ENCODE results near the gene GLP1R. TPM values are rescaled to one million over a fixed set of nuclear protein-coding genes. Genes with fewer than 3 reads are reported as not detected.

The GLP1R gene
- total RNA-seq, 4 donors from 2014 or later, result not detected

DNA sequence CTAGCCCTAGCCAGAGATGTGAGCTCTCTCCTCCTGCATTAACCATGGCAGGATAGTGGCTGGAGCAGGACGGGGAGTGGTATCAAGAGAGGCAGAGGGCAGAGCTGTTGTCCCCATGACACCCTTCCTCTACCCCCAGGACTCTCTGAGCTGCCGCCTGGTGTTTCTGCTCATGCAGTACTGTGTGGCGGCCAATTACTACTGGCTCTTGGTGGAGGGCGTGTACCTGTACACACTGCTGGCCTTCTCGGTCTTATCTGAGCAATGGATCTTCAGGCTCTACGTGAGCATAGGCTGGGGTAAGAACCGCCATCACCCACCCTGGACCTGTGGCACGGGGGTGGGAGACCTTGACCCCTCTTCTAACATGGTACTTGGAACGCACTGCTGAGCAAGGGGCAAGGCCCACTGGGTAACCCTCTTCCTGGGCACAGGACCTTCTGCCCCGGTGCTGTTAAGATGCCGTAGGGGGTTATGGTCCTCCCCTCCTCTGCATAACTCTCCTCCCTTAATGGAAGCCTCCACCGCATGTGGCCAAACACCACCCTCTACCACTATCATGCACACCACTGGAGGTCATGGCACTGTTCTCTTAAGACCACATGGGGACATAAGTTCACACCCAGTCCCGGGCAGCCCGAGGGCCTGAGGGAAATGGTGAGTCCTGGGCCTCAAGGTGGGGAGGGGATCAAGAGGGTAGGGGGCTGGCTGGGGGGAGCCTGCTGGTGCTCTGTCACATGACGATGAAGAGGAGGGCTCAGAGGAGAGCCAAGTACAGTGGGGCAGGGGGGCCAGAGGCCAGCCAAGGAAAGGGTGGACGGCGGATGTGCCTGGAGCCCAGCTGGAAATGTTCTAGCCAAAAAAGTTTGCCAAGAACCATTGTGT, 25.1 kb downstream of the GLP1R start:
- H3K27me3 ChIP-seq, result no peaks in the 10 kb centered on the region
- TF ChIP-seq CTCF (IDR thresholded peaks at IDR 0.05 in 4 of 5, conservative IDR thresholded peaks at IDR 0.05 in 1 of 5), result no peak
- TF ChIP-seq POLR2A (IDR thresholded peaks at IDR 0.05), result no peak
- H3K9me3 ChIP-seq, result no peaks in the 10 kb centered on the region
- no peak for DNase-seq
- H3K27ac ChIP-seq, result no peak overlapping the region
- no peaks in the 10 kb centered on the region for H3K4me1 ChIP-seq
- H3K36me3 ChIP-seq, result no peaks in the 10 kb centered on the region
- H3K4me3 ChIP-seq, result no peak overlapping the region
- ATAC-seq, result no peak
- intact Hi-C loops (cut with DNase I; ENCODE audit: low total_unique reads), result no loop called here
- in situ Hi-C loops (cut with MboI; ENCODE audit: low sequenced_read_pairs in 4 of 4), result no loop called here

DNA sequence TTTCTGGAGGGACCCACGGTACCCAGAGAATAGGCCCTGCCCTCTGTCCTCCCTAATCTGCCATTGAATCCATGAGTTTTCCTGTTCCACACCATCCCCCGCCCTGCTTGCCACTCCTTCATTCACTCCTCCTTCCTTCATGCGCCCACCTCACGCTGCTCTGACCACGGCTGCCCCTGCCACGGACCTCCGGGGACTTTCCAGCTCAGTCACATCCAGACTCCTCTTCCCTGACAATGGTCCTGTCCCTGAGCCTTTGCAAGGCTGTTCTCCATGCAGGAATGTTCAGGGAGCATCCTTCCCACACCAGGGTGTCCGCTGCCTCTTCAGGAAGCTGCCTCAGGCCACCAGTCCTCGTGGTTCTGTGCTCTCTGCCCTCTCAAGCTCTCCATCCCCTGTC, 25.9 kb downstream of the GLP1R start:
- in situ Hi-C loops (cut with MboI; ENCODE audit: low sequenced_read_pairs in 4 of 4) (no loop called here), intact Hi-C loops (cut with DNase I; ENCODE audit: low total_unique reads) (no loop called here)
- no peaks in the 10 kb centered on the region for H3K27me3 ChIP-seq
- H3K36me3 ChIP-seq, result no peaks in the 10 kb centered on the region
- no peaks in the 10 kb centered on the region for H3K9me3 ChIP-seq
- H3K4me1 ChIP-seq, result no peaks in the 10 kb centered on the region
- TF ChIP-seq CTCF (IDR thresholded peaks at IDR 0.05 in 4 of 5, conservative IDR thresholded peaks at IDR 0.05 in 1 of 5), result no peak
- no peak for TF ChIP-seq POLR2A (IDR thresholded peaks at IDR 0.05)
- ATAC-seq (no peak), DNase-seq (no peak)
- H3K4me3 ChIP-seq, result no peak overlapping the region
- H3K27ac ChIP-seq, result no peak overlapping the region

DNA sequence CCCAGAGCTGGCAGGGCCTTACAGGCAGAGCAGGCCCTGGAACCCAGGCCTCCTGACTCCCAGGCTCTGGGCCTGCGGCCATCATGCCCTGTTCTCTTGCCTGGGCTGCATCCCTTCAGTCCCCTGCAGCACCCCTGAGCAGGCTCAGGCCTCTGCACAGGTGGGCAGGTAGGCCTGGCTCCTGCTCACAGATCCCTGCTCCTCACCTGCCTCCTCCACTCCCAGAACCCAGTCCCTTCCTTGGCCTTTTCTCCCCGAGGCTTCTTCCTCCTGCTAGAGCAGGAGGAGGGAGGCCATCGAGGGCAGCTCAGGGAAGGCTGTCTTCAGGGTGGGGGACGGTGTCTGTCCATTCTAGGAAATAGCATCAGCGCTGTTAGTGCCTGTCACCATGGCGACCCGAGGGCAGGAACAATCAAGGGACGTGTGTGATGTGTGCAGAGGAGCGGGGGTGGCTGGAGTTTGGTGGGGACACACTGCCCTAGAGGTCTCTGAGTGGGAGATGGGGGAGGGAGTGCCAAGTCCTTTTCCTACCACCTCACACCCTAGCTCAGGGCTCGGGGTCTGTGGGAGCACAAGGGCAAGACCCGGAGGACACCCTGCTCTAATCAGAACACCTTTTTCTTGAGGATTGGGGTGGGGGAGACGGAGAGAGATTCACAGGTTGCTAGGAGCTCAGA, 26.6 kb downstream of the GLP1R start:
- in situ Hi-C loops (cut with MboI; ENCODE audit: low sequenced_read_pairs in 4 of 4) (no loop called here), intact Hi-C loops (cut with DNase I; ENCODE audit: low total_unique reads) (no loop called here)
- no peak overlapping the region for H3K27ac ChIP-seq
- ATAC-seq, result no peak
- no peaks in the 10 kb centered on the region for H3K4me1 ChIP-seq
- TF ChIP-seq POLR2A (IDR thresholded peaks at IDR 0.05) (no peak), CTCF (IDR thresholded peaks at IDR 0.05 in 4 of 5, conservative IDR thresholded peaks at IDR 0.05 in 1 of 5) (no peak)
- H3K27me3 ChIP-seq, result no peaks in the 10 kb centered on the region
- no peaks in the 10 kb centered on the region for H3K36me3 ChIP-seq
- no peaks in the 10 kb centered on the region for H3K9me3 ChIP-seq
- H3K4me3 ChIP-seq, result no peak overlapping the region
- no peak for DNase-seq

DNA sequence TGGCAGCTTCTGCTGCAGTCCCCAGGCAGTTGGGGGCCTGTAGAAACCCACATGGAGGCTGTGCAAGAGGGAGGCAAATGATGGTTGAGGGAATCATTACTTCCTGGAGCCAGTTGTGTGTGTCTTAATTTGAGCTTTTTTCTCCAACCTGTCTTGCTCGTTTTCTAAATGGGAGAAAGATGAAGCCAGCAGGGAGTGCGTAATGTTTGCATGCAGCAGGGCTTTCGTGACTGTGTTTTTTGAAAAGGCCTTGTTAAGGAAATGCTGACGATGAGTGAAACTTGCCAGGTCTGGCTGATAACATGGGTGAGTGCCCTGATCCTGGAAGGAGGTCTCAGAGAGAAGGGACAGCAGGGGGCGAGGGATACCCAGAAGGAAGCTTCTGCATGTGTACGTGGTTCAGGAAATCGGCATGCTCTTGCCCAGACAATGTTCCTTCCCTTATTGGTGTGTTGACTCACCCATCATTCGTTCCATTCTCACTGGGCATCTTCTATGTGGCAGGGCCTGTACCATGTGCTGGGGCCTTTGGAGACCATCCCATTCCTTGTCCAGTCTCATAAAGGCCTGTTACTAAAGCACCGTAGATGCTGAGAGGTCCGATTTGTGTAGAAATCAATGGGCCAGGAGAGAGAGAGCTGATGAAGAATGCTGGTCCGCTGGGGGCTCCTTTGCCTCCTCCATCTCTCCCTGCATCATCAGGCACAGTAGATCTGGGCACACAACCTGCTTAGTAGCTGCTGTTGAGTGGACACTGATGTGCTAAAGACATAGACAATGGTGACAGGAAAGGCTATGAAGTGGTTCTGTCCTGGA, 27.4 kb downstream of the GLP1R start:
- Histone ChIP-seq H3K9me3 (no peaks in the 10 kb centered on the region), H3K27ac (no peak overlapping the region), H3K4me3 (no peak overlapping the region), H3K36me3 (no peaks in the 10 kb centered on the region), H3K27me3 (no peaks in the 10 kb centered on the region), H3K4me1 (no peaks in the 10 kb centered on the region)
- in situ Hi-C loops (cut with MboI; ENCODE audit: low sequenced_read_pairs in 4 of 4) (no loop called here), intact Hi-C loops (cut with DNase I; ENCODE audit: low total_unique reads) (no loop called here)
- ATAC-seq (no peak), DNase-seq (no peak)
- TF ChIP-seq CTCF (IDR thresholded peaks at IDR 0.05 in 4 of 5, conservative IDR thresholded peaks at IDR 0.05 in 1 of 5) (no peak), POLR2A (IDR thresholded peaks at IDR 0.05) (no peak)

Measured in gastrocnemius medialis (tissue), 4 donors.